Activated effector memory CD4-positive, alpha-beta T cell treated with anti-CD3 and anti-CD28 coated beads, Interleukin-2, amount 50 U/mL, for 16 hours (primary cell): ENCODE measurements around the gene MOGAT2.
"Not testable (repeated sequence)": the region's sequence is repeated elsewhere in the genome, so short reads cannot be mapped to it uniquely, and the experiment has no call there.

Experiments used
- DNase-seq: peaks from one replicate; pipeline ENCODE4 v3.0.0-alpha.2; 2020

The MOGAT2 gene

GRCh38 chr11:75717608-75718418 is at the start of gene MOGAT2:
TSS of gene MOGAT2 (plus strand) at chr11:75717838. CDS start at chr11:75717889, 51 bp downstream.
- DNase-seq, result no peak

- peak; percentile 66 for DNase-seq
Observed at GRCh38 chr11:75668451-75669297, 49.0 kb upstream of the MOGAT2 start, which contains the start of gene MAP6. TSS of gene MAP6 (minus strand) at chr11:75669038. CDS start at chr11:75668369, 669 bp downstream.

- no peak for DNase-seq
Observed at GRCh38 chr11:75673977-75674582, 43.6 kb upstream of the MOGAT2 start.

GRCh38 chr11:75677275-75677674 is 40.4 kb upstream of the MOGAT2 start:
- no peak for DNase-seq

- no peak for DNase-seq
Observed at GRCh38 chr11:75677909-75678308, 39.7 kb upstream of the MOGAT2 start.

- DNase-seq, result no peak
Observed at GRCh38 chr11:75678620-75679259, 38.9 kb upstream of the MOGAT2 start.

- DNase-seq, result no peak
Observed at GRCh38 chr11:75679566-75679965, 38.1 kb upstream of the MOGAT2 start.

- not testable (repeated sequence) for DNase-seq
Observed at GRCh38 chr11:75683856-75684255, 33.8 kb upstream of the MOGAT2 start.

GRCh38 chr11:75689863-75690609 is 27.6 kb upstream of the MOGAT2 start:
- DNase-seq, result no peak

GRCh38 chr11:75691804-75692203 is 25.8 kb upstream of the MOGAT2 start:
- DNase-seq, result no peak

- no peak for DNase-seq
Observed at GRCh38 chr11:75697906-75698581, 19.6 kb upstream of the MOGAT2 start.

- DNase-seq, result no peak
Observed at GRCh38 chr11:75700940-75701339, 16.7 kb upstream of the MOGAT2 start.

GRCh38 chr11:75703695-75704237 is 13.9 kb upstream of the MOGAT2 start:
- DNase-seq, result no peak

- DNase-seq, result no peak
Observed at GRCh38 chr11:75705541-75705940, 12.1 kb upstream of the MOGAT2 start.

GRCh38 chr11:75706260-75706729 is 11.3 kb upstream of the MOGAT2 start:
- DNase-seq, result peak; percentile 88

- no peak for DNase-seq
Observed at GRCh38 chr11:75714211-75714610, 3.4 kb upstream of the MOGAT2 start.

- no peak for DNase-seq
Observed at GRCh38 chr11:75715688-75716087, 1.9 kb upstream of the MOGAT2 start.

GRCh38 chr11:75716659-75717058 is 979 bp upstream of the MOGAT2 start:
- DNase-seq, result no peak

- DNase-seq, result no peak
Observed at GRCh38 chr11:75718419-75719339, 1.0 kb downstream of the MOGAT2 start.
